Heart left ventricle (tissue), 13 donors: ENCODE results near the gene GNPTG.

ENCODE experiments used
- POLR2A ChIP-seq, 2 donors: fragments of 450-650 bp; IDR thresholded peaks; one replicate each; pipeline ENCODE4 v1.6.1; 2017; ENCODE audit warnings: antibody characterized with exemption in 2 of 2, mild to moderate bottlenecking in 2 of 2, moderate library complexity in 2 of 2
- TF ChIP-seq, protein P1 (sequence below), 12 donors: fragments of 200-600 bp; sonication (generic) in 4 of 12; IDR thresholded peaks; one replicate each; pipeline versions ENCODE4 v1.5.0 to v1.8.0; 2018 to 2022; ENCODE audit warnings: antibody characterized with exemption in 12 of 12, mild to moderate bottlenecking in 5 of 12
- donor health status: ischemic (EF 13 %, LVEDD 7.1; RV severe dilation, severe dysfunction).
- donor health status: DM: no; HTN: yes; CAD: no.
- donor health status: DM: no; HTN: no; CAD: no.
- donor health status: ischemic (EF 25% LVEDD 6.9; RV normal size, moderate dysfunction).
- donor health status: ischemic (EF 25% LVEDD 5.7; RV mildly dilated, moderate dysfunction).
- donor health status: ischemic (EF 35%, LVEDD 5.7; RV mildly dilated, moderate dysfunction).
- donor health status: nonischemic (EF 11% LVEDD 7.7; RV severe dilation, severe dysfunction).
- donor health status: DM: yes; HTN: yes; CAD: no.
- donor health status: PGD.
- donor health status: ischemic (EF 29% LVEDD 5.4; RV normal size, mild dysfunction).
- donor health status: nonischemic (EF 23%, LVEDD 6.1; RV moderate dilation, normal function).

DNA sequence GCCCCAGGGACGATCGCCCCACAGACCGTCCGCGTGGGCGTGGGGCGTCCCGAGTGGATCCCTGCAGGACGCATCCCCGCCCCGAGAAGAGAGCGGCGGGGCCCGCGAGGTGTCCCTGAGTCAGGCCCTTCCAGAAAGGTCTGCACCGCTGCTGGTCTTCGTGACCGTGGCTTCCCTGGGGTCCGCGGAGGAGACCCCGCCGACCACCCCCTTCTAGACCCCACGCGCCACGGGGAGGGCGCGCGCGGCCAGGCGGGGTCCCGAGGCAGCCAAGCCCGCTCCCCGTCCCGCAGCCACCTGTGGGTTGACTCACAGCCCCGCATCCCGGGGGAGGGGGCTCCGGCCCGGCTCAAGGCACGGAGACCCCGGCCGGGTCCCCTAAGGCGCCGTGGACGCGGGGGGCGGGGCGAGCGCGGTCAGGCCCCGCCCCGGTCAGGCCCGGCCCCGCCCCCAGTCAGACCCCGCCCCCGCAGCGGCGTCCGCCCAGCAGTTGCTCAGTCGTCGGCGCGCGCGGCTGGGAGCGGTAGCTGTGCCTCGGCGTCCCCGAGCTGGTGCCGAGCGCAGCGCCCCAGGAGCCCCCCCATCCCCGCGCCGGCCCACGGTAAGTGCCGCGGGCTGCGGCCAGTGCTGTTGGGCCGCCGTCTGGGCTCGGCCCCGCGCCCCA lies 18.4 kb upstream of the GNPTG start, which contains the start of gene BAIAP3:
- TF ChIP-seq, protein P1, sequence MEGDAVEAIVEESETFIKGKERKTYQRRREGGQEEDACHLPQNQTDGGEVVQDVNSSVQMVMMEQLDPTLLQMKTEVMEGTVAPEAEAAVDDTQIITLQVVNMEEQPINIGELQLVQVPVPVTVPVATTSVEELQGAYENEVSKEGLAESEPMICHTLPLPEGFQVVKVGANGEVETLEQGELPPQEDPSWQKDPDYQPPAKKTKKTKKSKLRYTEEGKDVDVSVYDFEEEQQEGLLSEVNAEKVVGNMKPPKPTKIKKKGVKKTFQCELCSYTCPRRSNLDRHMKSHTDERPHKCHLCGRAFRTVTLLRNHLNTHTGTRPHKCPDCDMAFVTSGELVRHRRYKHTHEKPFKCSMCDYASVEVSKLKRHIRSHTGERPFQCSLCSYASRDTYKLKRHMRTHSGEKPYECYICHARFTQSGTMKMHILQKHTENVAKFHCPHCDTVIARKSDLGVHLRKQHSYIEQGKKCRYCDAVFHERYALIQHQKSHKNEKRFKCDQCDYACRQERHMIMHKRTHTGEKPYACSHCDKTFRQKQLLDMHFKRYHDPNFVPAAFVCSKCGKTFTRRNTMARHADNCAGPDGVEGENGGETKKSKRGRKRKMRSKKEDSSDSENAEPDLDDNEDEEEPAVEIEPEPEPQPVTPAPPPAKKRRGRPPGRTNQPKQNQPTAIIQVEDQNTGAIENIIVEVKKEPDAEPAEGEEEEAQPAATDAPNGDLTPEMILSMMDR (IDR thresholded peaks at IDR 0.05): no peak
- peak in 1 of 2 donors; percentile 67 for TF ChIP-seq POLR2A (IDR thresholded peaks at IDR 0.05)
